ENCODE results near the gene RABEPK.

Gene RABEPK

DNA sequence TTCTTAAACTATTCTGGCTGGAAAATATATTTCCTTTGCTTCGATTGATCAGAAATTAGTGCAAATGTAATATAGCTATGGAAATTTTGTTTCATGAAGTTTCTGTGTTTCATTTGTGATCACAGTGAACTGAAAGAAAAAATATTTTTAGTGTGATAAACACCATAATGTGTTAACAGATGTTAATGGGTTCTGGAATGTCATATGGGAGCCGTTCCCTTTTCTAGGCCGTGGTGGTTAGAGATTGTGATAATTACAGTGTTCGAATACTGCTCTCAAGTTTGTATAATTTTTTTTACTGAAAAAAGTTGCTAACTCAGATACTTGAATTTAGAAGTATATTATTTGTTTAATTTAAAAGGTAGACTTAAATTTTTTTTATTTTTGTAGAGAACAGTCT is 80.6 kb downstream of the RABEPK start:
- DNase-seq: no peak
- no peak for TF ChIP-seq GATA1 (IDR thresholded peaks at IDR 0.05; ENCODE audit: low read depth, low read length)
- no peak for TF ChIP-seq POLR2A (IDR thresholded peaks at IDR 0.05; ENCODE audit: low read length)

All from erythroblast (primary cell).